ENCODE results near the gene IQCC. TPM values are rescaled to one million over a fixed set of nuclear protein-coding genes. Genes with fewer than 3 reads are reported as not detected.

IQCC gene
- polyA plus RNA-seq, 3 donors = 0.18 to 0.31 (median 0.28) TPM

- intact Hi-C loops (cut with micrococcal nuclease) = loop anchor here in 1 of 2 donors (10.0 kb wide), 1 partner anchor 174 kb away; the partner anchor contains the start of gene BSDC1
- TF ChIP-seq CTCF (IDR thresholded peaks at IDR 0.05) = no peak
- H3K4me1 ChIP-seq (ENCODE audit: control insufficient read depth in 1 of 2, insufficient read depth in 2 of 2, low read length in 2 of 2) = peaks cover 23 to 33% of the 10 kb centered on the region in 2 donors
Measured at GRCh38 chr1:32220746-32221580, 15.5 kb downstream of the IQCC start.

GRCh38 chr1:32221581-32221979 lies 16.1 kb downstream of the IQCC start:
- Histone ChIP-seq H3K27me3 (ENCODE audit: control insufficient read depth in 2 of 2, insufficient read depth in 2 of 2, low read length in 2 of 2) (no peaks in the 10 kb centered on the region), H3K4me3 (replicated peaks in 1 of 3; ENCODE audit: low read depth in 2 of 3, low read length in 3 of 3) (peak overlapping the region; percentile 53 to 98 (median 82)), H2AFZ (ENCODE audit: insufficient read depth, low read depth, low read length, poor library complexity, severe bottlenecking) (peak overlapping the region; percentile 92), H3K4me1 (ENCODE audit: control insufficient read depth in 1 of 2, insufficient read depth in 2 of 2, low read length in 2 of 2) (peaks cover 18 to 28% of the 10 kb centered on the region in 2 donors), H3K9ac (ENCODE audit: insufficient read depth, low read length, poor library complexity, severe bottlenecking) (peak overlapping the region; percentile 92), H3K9me3 (replicated peaks in 1 of 2; ENCODE audit: control insufficient read depth in 1 of 2, insufficient read depth in 1 of 2, low read length in 2 of 2) (no peaks in the 10 kb centered on the region), H3K27ac (ENCODE audit: low read depth in 1 of 2, low read length in 2 of 2) (peak overlapping the region in 1 of 2 donors; percentile 99), H4K20me1 (ENCODE audit: insufficient read depth, low read length) (no peaks in the 10 kb centered on the region), H3K36me3 (replicated peaks in 1 of 2; ENCODE audit: control insufficient read depth in 1 of 2, insufficient read depth in 2 of 2, low read length in 2 of 2) (peaks cover 19 to 49% of the 10 kb centered on the region in 2 donors), H3K4me2 (replicated peaks; ENCODE audit: extremely low read depth, low read length, poor library complexity, severe bottlenecking) (peak overlapping the region; percentile 93), H3K79me2 (ENCODE audit: insufficient read depth, low read length) (peaks cover 31% of the 10 kb centered on the region)
- H3K4me1 Mint-ChIP-seq = peaks cover 29% of the 10 kb centered on the region
- TF ChIP-seq CTCF (IDR thresholded peaks at IDR 0.05) = no peak
- intact Hi-C loops (cut with micrococcal nuclease) = loop anchor here in 1 of 2 donors (10.0 kb wide), 1 partner anchor 173 kb away; the partner anchor contains the start of gene BSDC1
- H3K9me3 Mint-ChIP-seq = no peaks in the 10 kb centered on the region
- H3K36me3 Mint-ChIP-seq = peaks cover 34 to 63% of the 10 kb centered on the region in 2 donors
- DNase-seq = no peak
- H3K27ac Mint-ChIP-seq = peak overlapping the region; percentile 97 to 100 (median 98)
- H3K27me3 Mint-ChIP-seq (ENCODE audit: low read depth in 3 of 3) = peaks cover 0 to 2% (median 2%) of the 10 kb centered on the region in 3 donors
- peak overlapping the region; percentile 97 to 98 for H3K4me3 Mint-ChIP-seq
- 17% methylated on average over 12 of the region's 13 CpGs for WGBS (ENCODE audit: insufficient coverage)

More at GRCh38 chr1:32220746-32221580, 15.5 kb downstream of the IQCC start:
- Mint-ChIP-seq H3K4me3 (peak overlapping the region; percentile 97 to 98), H3K36me3 (peaks cover 36 to 61% of the 10 kb centered on the region in 2 donors), H3K27me3 (ENCODE audit: low read depth in 3 of 3) (peaks cover 0 to 2% (median 2%) of the 10 kb centered on the region in 3 donors), H3K9me3 (no peaks in the 10 kb centered on the region), H3K27ac (peak overlapping the region; percentile 97 to 100 (median 98)), H3K4me1 (peaks cover 35% of the 10 kb centered on the region)
- H3K79me2 ChIP-seq (ENCODE audit: insufficient read depth, low read length) = peaks cover 31% of the 10 kb centered on the region
- no peaks in the 10 kb centered on the region for H3K27me3 ChIP-seq (ENCODE audit: control insufficient read depth in 2 of 2, insufficient read depth in 2 of 2, low read length in 2 of 2)
- H3K9ac ChIP-seq (ENCODE audit: insufficient read depth, low read length, poor library complexity, severe bottlenecking) = peak overlapping the region; percentile 92
- H2AFZ ChIP-seq (ENCODE audit: insufficient read depth, low read depth, low read length, poor library complexity, severe bottlenecking) = peak overlapping the region; percentile 92
- no peaks in the 10 kb centered on the region for H3K9me3 ChIP-seq (replicated peaks in 1 of 2; ENCODE audit: control insufficient read depth in 1 of 2, insufficient read depth in 1 of 2, low read length in 2 of 2)
- peak overlapping the region in 1 of 2 donors; percentile 99 for H3K27ac ChIP-seq (ENCODE audit: low read depth in 1 of 2, low read length in 2 of 2)
- DNase-seq = no peak
- no peaks in the 10 kb centered on the region for H4K20me1 ChIP-seq (ENCODE audit: insufficient read depth, low read length)
- H3K4me2 ChIP-seq (replicated peaks; ENCODE audit: extremely low read depth, low read length, poor library complexity, severe bottlenecking) = peak overlapping the region; percentile 93
- peak overlapping the region; percentile 53 to 98 (median 82) for H3K4me3 ChIP-seq (replicated peaks in 1 of 3; ENCODE audit: low read depth in 2 of 3, low read length in 3 of 3)
- WGBS (ENCODE audit: insufficient coverage) = 100% methylated on average over 1 of the region's 4 CpGs
- H3K36me3 ChIP-seq (replicated peaks in 1 of 2; ENCODE audit: control insufficient read depth in 1 of 2, insufficient read depth in 2 of 2, low read length in 2 of 2) = peaks cover 15 to 49% of the 10 kb centered on the region in 2 donors
